Activated B cell treated with CpG ODN at 0.5 μM for 24 hours (primary cell): ENCODE data around the gene FMO2. TPM values are rescaled to one million over a fixed set of nuclear protein-coding genes. Genes with fewer than 3 reads are reported as not detected.

ENCODE experiments used
- ATAC-seq: fragments of 200-7000 bp; cut with Tn5 transposase; one replicate; pipeline ENCODE4 v1.10.0; 2021; ENCODE audit warnings: low read depth, mild to moderate bottlenecking, moderate library complexity
- CTCF ChIA-PET: fragments of 350-600 bp; sonication (Branson Sonifier 250); formaldehyde crosslinking; loops from one replicate; lab custom pipeline; 2021; ENCODE audit warnings: antibody characterized with exemption; lab: Charles Lee
- POLR2A ChIA-PET: fragments of 350-600 bp; sonication (Branson Sonifier 250); formaldehyde crosslinking; loops from one replicate; lab custom pipeline; 2021; ENCODE audit warnings: antibody characterized with exemption; lab: Charles Lee
- DNase-seq: peaks from one replicate; pipeline ENCODE4 v3.0.0; 2022
- H3K27ac Mint-ChIP-seq: one replicate; pipeline ENCODE4 v1.8.0; 2020; ENCODE audit warnings: mixed read lengths
- H3K27me3 Mint-ChIP-seq: one replicate; pipeline ENCODE4 v1.8.0; 2021; ENCODE audit warnings: mixed read lengths
- H3K36me3 Mint-ChIP-seq: one replicate; pipeline ENCODE4 v1.8.0; 2021; ENCODE audit warnings: low read depth, mixed read lengths
- H3K4me1 Mint-ChIP-seq: one replicate; pipeline ENCODE4 v1.8.0; 2021; ENCODE audit warnings: mixed read lengths
- H3K4me3 Mint-ChIP-seq: one replicate; pipeline ENCODE4 v1.8.0; 2020; ENCODE audit warnings: mild to moderate bottlenecking, mixed read lengths
- H3K9me3 Mint-ChIP-seq: one replicate; pipeline ENCODE4 v1.8.0; 2020; ENCODE audit warnings: mixed read lengths
- CTCF ChIP-seq: fragments of 200-600 bp; IDR thresholded peaks from one replicate; pipeline ENCODE4 v1.8.0; 2022; ENCODE audit warnings: antibody characterized with exemption, mild to moderate bottlenecking
- intact Hi-C: fragments of 100-400 bp; cut with micrococcal nuclease; formaldehyde crosslinking; loops from one replicate; pipeline ENCODE4 v1.15.1; 2024
- total RNA-seq: library from RNA; stranded (reverse); gene quantifications from 2 replicates; pipeline ENCODE4 v1.2.3, GENCODE V29; 2022

FMO2 gene
- total RNA-seq, 1 donor from 2014 or later, result not detected

DNA sequence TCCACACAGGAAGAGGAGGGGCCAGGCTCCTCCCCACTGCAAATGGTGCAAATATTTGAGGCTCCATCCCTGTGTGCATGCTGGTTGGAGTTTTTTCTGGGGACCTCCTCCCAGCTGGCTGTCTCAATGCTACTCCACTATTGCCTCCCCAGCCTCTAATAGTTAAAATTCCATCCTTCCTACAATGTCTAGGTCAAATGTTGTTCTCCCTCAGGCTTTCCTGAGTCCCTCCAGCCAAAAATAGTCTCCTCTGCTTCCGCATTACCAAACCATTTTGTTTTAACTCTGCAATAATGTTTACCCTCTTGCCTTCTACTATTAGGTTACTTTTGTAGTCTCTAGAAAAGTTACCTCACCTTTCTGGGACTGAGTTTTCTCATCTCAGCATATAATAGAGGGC, 33.6 kb downstream of the FMO2 start:
- Mint-ChIP-seq H3K27ac (no peak overlapping the region), H3K4me1 (no peaks in the 10 kb centered on the region), H3K36me3 (no peaks in the 10 kb centered on the region), H3K4me3 (no peak overlapping the region), H3K27me3 (peaks cover 4% of the 10 kb centered on the region), H3K9me3 (no peaks in the 10 kb centered on the region)
- no peak for DNase-seq
- TF ChIP-seq CTCF, result no peak
- intact Hi-C loops, result no loop called here
- ChIA-PET CTCF (interaction anchor here (1.2 kb wide), 1 partner anchor 95 kb away, joined by 3 read pairs; the partner anchor contains the start of gene FMO4), POLR2A (no interaction called here)
- ATAC-seq, result no peak

GRCh38 chr1:171219346-171220080, 34.4 kb downstream of the FMO2 start:
- CTCF ChIA-PET, result no interaction called here
- Mint-ChIP-seq H3K27ac (no peak overlapping the region), H3K4me3 (no peak overlapping the region), H3K9me3 (peaks cover 3% of the 10 kb centered on the region), H3K36me3 (no peaks in the 10 kb centered on the region), H3K4me1 (no peaks in the 10 kb centered on the region), H3K27me3 (peaks cover 4% of the 10 kb centered on the region)
- DNase-seq (no peak), ATAC-seq (no peak)
- TF ChIP-seq CTCF, result no peak
- POLR2A ChIA-PET, result no interaction called here
- intact Hi-C loops, result no loop called here

DNA sequence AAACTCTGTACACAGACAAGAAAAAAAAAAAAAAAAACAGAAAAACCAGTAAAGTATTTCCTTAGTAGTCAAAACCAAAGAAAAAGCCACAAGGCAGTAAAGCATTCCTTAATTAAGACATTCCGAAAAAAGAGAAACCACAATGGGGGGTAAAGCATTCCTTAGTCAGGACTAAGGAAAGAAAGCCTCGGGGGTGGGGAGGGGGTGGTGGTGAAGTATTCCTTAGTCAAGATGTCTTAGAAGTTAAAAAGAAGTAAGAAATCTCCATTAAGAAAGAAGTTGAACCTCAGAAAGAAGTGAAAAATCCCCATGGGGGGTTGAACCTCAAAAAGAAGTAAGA, 35.0 kb downstream of the FMO2 start:
- no peak overlapping the region for H3K4me3 Mint-ChIP-seq
- peaks cover 3% of the 10 kb centered on the region for H3K9me3 Mint-ChIP-seq
- ATAC-seq, result no peak
- no peak for TF ChIP-seq CTCF
- CTCF ChIA-PET, result no interaction called here
- no peaks in the 10 kb centered on the region for H3K4me1 Mint-ChIP-seq
- no peaks in the 10 kb centered on the region for H3K36me3 Mint-ChIP-seq
- peaks cover 4% of the 10 kb centered on the region for H3K27me3 Mint-ChIP-seq
- intact Hi-C loops, result no loop called here
- no peak for DNase-seq
- H3K27ac Mint-ChIP-seq, result no peak overlapping the region
- POLR2A ChIA-PET, result no interaction called here

DNA sequence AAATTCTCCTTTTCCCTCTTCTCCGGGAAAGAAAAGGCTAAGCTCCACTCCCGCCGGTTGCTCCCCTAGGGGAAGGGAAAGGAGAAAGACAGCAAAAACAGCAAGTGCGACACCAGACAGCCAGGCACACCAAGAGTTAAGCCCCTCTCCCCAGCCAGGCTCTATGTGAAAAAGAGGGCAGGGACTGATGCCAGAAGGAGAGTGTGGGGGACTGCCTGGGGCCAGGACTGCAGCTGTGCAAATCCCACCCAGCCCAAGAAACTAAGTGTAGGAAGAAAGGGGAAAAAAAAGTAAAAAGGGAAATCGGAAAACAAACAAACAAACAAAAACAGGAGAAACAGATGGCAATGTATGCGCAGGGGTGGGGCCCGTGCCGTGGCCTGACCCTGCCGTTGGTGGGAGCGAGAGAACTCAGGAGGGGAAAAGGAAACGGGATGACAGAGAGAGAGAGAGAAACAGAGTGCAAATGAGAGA, 35.5 kb downstream of the FMO2 start:
- Mint-ChIP-seq H3K36me3 (no peaks in the 10 kb centered on the region), H3K4me3 (no peak overlapping the region), H3K9me3 (peaks cover 3% of the 10 kb centered on the region), H3K4me1 (no peaks in the 10 kb centered on the region), H3K27me3 (peaks cover 4% of the 10 kb centered on the region), H3K27ac (no peak overlapping the region)
- DNase-seq (no peak), ATAC-seq (no peak)
- ChIA-PET CTCF (no interaction called here), POLR2A (no interaction called here)
- intact Hi-C loops, result no loop called here
- no peak for TF ChIP-seq CTCF

GRCh38 chr1:171221665-171222591, 36.8 kb downstream of the FMO2 start:
- H3K27ac Mint-ChIP-seq, result no peak overlapping the region
- no peaks in the 10 kb centered on the region for H3K36me3 Mint-ChIP-seq
- H3K9me3 Mint-ChIP-seq, result peaks cover 3% of the 10 kb centered on the region
- no peak overlapping the region for H3K4me3 Mint-ChIP-seq
- ChIA-PET POLR2A (no interaction called here), CTCF (no interaction called here)
- ATAC-seq (no peak), DNase-seq (no peak)
- TF ChIP-seq CTCF, result no peak
- no peaks in the 10 kb centered on the region for H3K4me1 Mint-ChIP-seq
- intact Hi-C loops, result no loop called here
- peaks cover 4% of the 10 kb centered on the region for H3K27me3 Mint-ChIP-seq
